IMR-90 (cell line): Measurements from ENCODE around the gene CCDC69. TPM values are rescaled to one million over a fixed set of nuclear protein-coding genes. Genes with fewer than 3 reads are reported as not detected.

Source experiments
- ATAC-seq: fragments of 200-7000 bp; cut with Tn5 transposase; 2 replicates; pipeline ENCODE4 v1.9.1; 2020; ENCODE audit warnings: low read depth, mild to moderate bottlenecking, moderate library complexity
- BruUV-seq: library from RNA; stranded (reverse); fragments of 400-500 nt; replicated peaks from 2 replicates; lab custom pipeline; 2021; lab: Mats Ljungman, UMichigan
- CTCF ChIA-PET: fragments of 300-600 bp; formaldehyde crosslinking; extraction: SDS; loops from one replicate; lab custom pipeline; 2021; ENCODE audit warnings: antibody characterized with exemption; lab: Yijun Ruan, JAX
- POLR2A ChIA-PET: fragments of 300-600 bp; sonication (Branson Sonifier 250); formaldehyde crosslinking; loops from one replicate; lab custom pipeline; 2022; ENCODE audit warnings: antibody characterized with exemption; ENCODE audit not compliant: unreplicated experiment; lab: Charles Lee
- DNase-seq: peaks from one replicate; pipeline ENCODE4 v3.0.0; 2013
- H2AFZ ChIP-seq: replicated peaks from 2 replicates; pipeline ENCODE3; 2013; ENCODE audit warnings: low read length, mild to moderate bottlenecking; ENCODE audit not compliant: poor library complexity
- H2AK5ac ChIP-seq: 2 replicates; pipeline ENCODE4 v1.6.1; 2013; ENCODE audit warnings: low read depth, low read length, inconsistent platforms
- H2AK9ac ChIP-seq: replicated peaks from 2 replicates; pipeline ENCODE3; 2013; ENCODE audit warnings: mild to moderate bottlenecking, low read depth, low read length, moderate library complexity; ENCODE audit not compliant: poor library complexity
- H2BK120ac ChIP-seq: 2 replicates; pipeline ENCODE4 v1.6.1; 2013; ENCODE audit warnings: low read depth, low read length, inconsistent platforms
- H2BK15ac ChIP-seq: 3 replicates; pipeline ENCODE4 v1.6.1; 2013; ENCODE audit warnings: low read depth, low read length, inconsistent platforms
- H2BK20ac ChIP-seq: 2 replicates; pipeline ENCODE4 v1.6.1; 2013; ENCODE audit warnings: low read depth, mild to moderate bottlenecking, inconsistent platforms, low read length, moderate library complexity
- H2BK5ac ChIP-seq: 2 replicates; pipeline ENCODE4 v1.6.1; 2013; ENCODE audit warnings: mild to moderate bottlenecking, low read depth, low read length, inconsistent platforms; ENCODE audit not compliant: poor library complexity, severe bottlenecking
- H3K14ac ChIP-seq: replicated peaks from 2 replicates; pipeline ENCODE4 v1.6.1; 2013; ENCODE audit warnings: low read depth, low read length, inconsistent platforms
- H3K18ac ChIP-seq: 2 replicates; pipeline ENCODE4 v1.6.1; 2013; ENCODE audit warnings: low read depth, low read length, control low read depth
- H3K23ac ChIP-seq: 2 replicates; pipeline ENCODE4 v1.6.1; 2013; ENCODE audit warnings: low read depth, low read length, inconsistent platforms
- H3K27ac ChIP-seq: 2 replicates; pipeline ENCODE4 v1.5.1; 2013; ENCODE audit warnings: mild to moderate bottlenecking, control low read depth, low read length; ENCODE audit not compliant: insufficient read depth
- H3K27me3 ChIP-seq: 2 replicates; pipeline ENCODE4 v1.6.1; 2013; ENCODE audit warnings: low read length; ENCODE audit not compliant: control insufficient read depth, insufficient read depth
- H3K36me3 ChIP-seq: 2 replicates; pipeline ENCODE4 v1.6.1; 2013; ENCODE audit warnings: low read length, mixed read lengths; ENCODE audit not compliant: control insufficient read depth, insufficient read depth
- H3K4ac ChIP-seq: 2 replicates; pipeline ENCODE4 v1.6.1; 2013; ENCODE audit warnings: low read depth, low read length, inconsistent platforms
- H3K4me1 ChIP-seq: 2 replicates; pipeline ENCODE4 v1.6.1; 2013; ENCODE audit warnings: low read length, mixed read lengths; ENCODE audit not compliant: control insufficient read depth, insufficient read depth
- H3K4me2 ChIP-seq: 2 replicates; pipeline ENCODE4 v1.6.1; 2013; ENCODE audit warnings: low read depth, mild to moderate bottlenecking, control low read depth, low read length, moderate library complexity
- H3K4me3 ChIP-seq: 2 replicates; pipeline ENCODE4 v1.5.1; 2013; ENCODE audit warnings: low read depth, mild to moderate bottlenecking, control low read depth, low read length, moderate library complexity; ENCODE audit not compliant: insufficient read depth
- H3K56ac ChIP-seq: 2 replicates; pipeline ENCODE4 v1.6.1; 2013; ENCODE audit warnings: low read length, inconsistent platforms; ENCODE audit not compliant: insufficient read depth; ENCODE audit errors: extremely low read depth
- H3K79me1 ChIP-seq, 2 experiments: 2 replicates each; pipeline ENCODE4 v1.6.1; 2013; ENCODE audit warnings: low read length in 2 of 2, inconsistent platforms in 1 of 2, low read depth in 1 of 2
- H3K9ac ChIP-seq: 2 replicates; pipeline ENCODE4 v1.6.1; 2013; ENCODE audit warnings: low read depth, low read length, control low read depth
- H3K9me1 ChIP-seq: 2 replicates; pipeline ENCODE4 v1.6.1; 2013; ENCODE audit warnings: low read length, inconsistent platforms; ENCODE audit not compliant: insufficient read depth
- H3K9me3 ChIP-seq: 2 replicates; pipeline ENCODE4 v1.6.1; 2013; ENCODE audit warnings: low read length; ENCODE audit not compliant: control insufficient read depth, insufficient read depth
- H4K20me1 ChIP-seq: 2 replicates; pipeline ENCODE4 v1.6.1; 2013; ENCODE audit warnings: low read length, inconsistent platforms; ENCODE audit not compliant: insufficient read depth
- H4K5ac ChIP-seq: 2 replicates; pipeline ENCODE4 v1.6.1; 2013; ENCODE audit warnings: mild to moderate bottlenecking, low read depth, low read length, control low read depth
- H4K8ac ChIP-seq, 2 experiments: 2 replicates each; pipeline ENCODE4 v1.6.1; 2013; ENCODE audit warnings: low read depth in 2 of 2, low read length in 2 of 2, control low read depth in 1 of 2, inconsistent platforms in 1 of 2
- H4K91ac ChIP-seq: 2 replicates; pipeline ENCODE4 v1.6.1; 2013; ENCODE audit warnings: low read depth, low read length, inconsistent platforms; ENCODE audit not compliant: insufficient read depth
- CEBPB ChIP-seq: IDR thresholded peaks from 2 replicates; pipeline ENCODE4 v1.6.1; 2012; ENCODE audit warnings: low read depth, low read length, improper control_type of control experiment
- FOS ChIP-seq: fragments of 150-350 bp; IDR thresholded peaks from 2 replicates; pipeline ENCODE4 v1.6.1; 2016; ENCODE audit warnings: low read depth, low read length
- MXI1 ChIP-seq: IDR thresholded peaks from 2 replicates; pipeline ENCODE4 v1.6.1; 2012; ENCODE audit warnings: low read depth, mild to moderate bottlenecking, low read length, moderate library complexity, borderline replicate concordance
- NFE2L2 ChIP-seq: fragments of 150-350 bp; IDR thresholded peaks from 2 replicates; pipeline ENCODE4 v1.6.1; 2016; ENCODE audit warnings: low read depth, mild to moderate bottlenecking, low read length
- RFX5 ChIP-seq: IDR thresholded peaks from 2 replicates; pipeline ENCODE4 v1.8.0; 2012; ENCODE audit warnings: low read depth, mild to moderate bottlenecking, low read length, moderate library complexity
- WGBS, 2 experiments: methylation state at CpG; one replicate each; pipeline versions ENCODE4 v1.1.5 to v1.1.7; 2013; ENCODE audit warnings: missing lambda C conversion rate in 2 of 2; ENCODE audit not compliant: insufficient read length in 1 of 2; ENCODE audit errors: extremely low coverage in 2 of 2; 5-methylcytosine and 5-hydroxymethylcytosine counted together
- dilution Hi-C: fragments of 300-500 bp; cut with HindIII; formaldehyde crosslinking; loops from one replicate; pipeline ENCODE4 v1.14.3; 2018; ENCODE audit warnings: low sequenced_read_pairs; ENCODE audit not compliant: unreplicated experiment
- in situ Hi-C: fragments of 300-500 bp; cut with MboI; formaldehyde crosslinking; loops from 3 replicates; pipeline ENCODE4 v1.14.3; 2019; ENCODE audit warnings: low sequenced_read_pairs, inconsistent platforms, mixed read lengths
- intact Hi-C: fragments of 100-400 bp; cut with micrococcal nuclease; formaldehyde crosslinking; loops from 2 replicates; pipeline ENCODE4 v1.10.0; 2022
- polyA plus RNA-seq, 3 experiments: library from polyadenylated mRNA; depleted of rRNA; stranded (reverse); fragments of >200 nt; gene quantifications; 2 replicates each; pipeline ENCODE4 v1.2.3, GENCODE V29; 2012; ENCODE audit warnings: low replicate concordance in 1 of 3
- total RNA-seq: library from RNA; depleted of rRNA; stranded (reverse); fragments of >200 nt; gene quantifications from 2 replicates; pipeline ENCODE4 v1.2.3, GENCODE V29; 2012

CCDC69 gene
- total and polyA plus RNA-seq, 2 of the 4 experiments (the other 2 are of a cell fraction), result 0.36 to 0.48 TPM

DNA sequence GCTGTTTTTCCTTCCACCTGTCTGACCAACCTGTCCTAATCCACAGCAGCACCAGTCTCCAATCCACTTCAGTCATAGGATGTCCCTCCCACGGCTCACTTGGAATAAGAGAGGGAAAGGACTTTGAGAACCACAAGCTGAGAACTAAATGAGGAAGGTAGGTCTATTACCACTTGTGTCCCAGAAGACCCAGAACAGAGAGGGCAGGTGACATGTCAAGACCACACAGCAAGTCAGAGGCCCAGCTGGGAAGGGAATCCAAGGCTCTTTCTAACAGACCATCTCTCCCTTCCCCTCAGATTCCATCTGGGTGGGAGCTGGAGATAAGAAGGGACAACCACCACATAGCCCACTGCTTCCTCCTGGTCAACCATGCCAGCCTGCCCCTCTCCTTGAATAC, 81.0 kb downstream of the CCDC69 start:
- H3K36me3 ChIP-seq, result peaks cover 88% of the 10 kb centered on the region
- POLR2A ChIA-PET, result no interaction called here
- H3K23ac ChIP-seq, result peak overlapping the region; percentile 5; the same call in 1 of the 2 replicates
- no peak overlapping the region for H2BK15ac ChIP-seq
- intact Hi-C loops, result no loop called here
- WGBS, 2 experiments, result no CpG with 5 or more reads among the region's 1 CpG
- peaks cover 2% of the 10 kb centered on the region; the same call in 1 of the 2 replicates for H3K4me1 ChIP-seq
- no peak overlapping the region for H3K4me3 ChIP-seq
- no peak overlapping the region for H3K27ac ChIP-seq
- H3K27me3 ChIP-seq, result no peaks in the 10 kb centered on the region
- H4K91ac ChIP-seq, result no peak overlapping the region
- in situ Hi-C loops, result loop anchor here (10.0 kb wide), 1 partner anchor 602 kb away; no protein-coding TSS in a partner anchor
- dilution Hi-C loops, result no loop called here
- H3K4me2 ChIP-seq, result no peak overlapping the region
- no peak overlapping the region for H3K56ac ChIP-seq
- peaks cover 45% of the 10 kb centered on the region for H3K9me1 ChIP-seq
- H3K18ac ChIP-seq, result no peak overlapping the region
- no peaks in the 10 kb centered on the region for H3K9me3 ChIP-seq
- H2AFZ ChIP-seq, result no peak overlapping the region
- no peak overlapping the region for H2BK20ac ChIP-seq
- no peak overlapping the region for H3K4ac ChIP-seq
- BruUV-seq, result no TSS peak
- H2BK5ac ChIP-seq, result no peak overlapping the region
- H4K5ac ChIP-seq, result no peak overlapping the region
- H3K9ac ChIP-seq, result no peak overlapping the region
- no peak overlapping the region for H2AK9ac ChIP-seq
- H3K14ac ChIP-seq, result no peak overlapping the region
- ATAC-seq, result no peak
- TF ChIP-seq RFX5 (no peak), CEBPB (no peak), MXI1 (no peak), FOS (no peak), NFE2L2 (no peak)
- CTCF ChIA-PET, result no interaction called here
- peaks cover 67 to 100% of the 10 kb centered on the region in 2 experiments for H3K79me1 ChIP-seq
- H2BK120ac ChIP-seq, result no peak overlapping the region
- no peak overlapping the region for H4K8ac ChIP-seq
- H2AK5ac ChIP-seq, result no peak overlapping the region
- no peak for DNase-seq
- peaks cover 99% of the 10 kb centered on the region for H4K20me1 ChIP-seq
